Measurements from ENCODE around the gene VWA5A.

DNA sequence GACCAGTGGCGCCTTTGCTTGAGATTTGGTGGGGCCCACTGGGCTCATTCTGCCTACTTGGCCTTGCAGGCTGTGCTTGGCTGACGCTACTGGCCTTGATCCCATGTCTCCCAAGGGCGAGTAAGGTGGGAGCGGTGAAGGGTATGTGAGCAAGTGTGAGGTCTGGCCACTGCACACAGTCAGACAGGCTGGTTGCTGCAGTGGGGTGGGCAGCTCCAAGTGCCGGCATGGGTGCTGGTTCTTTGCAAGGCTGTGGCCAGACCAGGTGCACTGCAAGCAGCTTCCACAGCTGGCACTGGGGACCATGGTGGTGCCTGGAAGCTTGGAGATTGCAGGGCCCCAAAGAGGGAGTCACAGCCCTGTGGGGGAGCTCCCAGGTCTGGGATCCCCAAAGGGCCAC, 40.7 kb upstream of the VWA5A start:
- no peak for TF ChIP-seq POLR2A (IDR thresholded peaks at IDR 0.05)
- TF ChIP-seq CTCF (IDR thresholded peaks at IDR 0.05), result no peak

Data from adrenal gland (tissue), 5 donors.